ENCODE data around the gene NFKBIE. TPM values are rescaled to one million over a fixed set of nuclear protein-coding genes. Genes with fewer than 3 reads are reported as not detected.

The NFKBIE gene
- total and polyA plus RNA-seq, 2 experiments from 2014 or later: 14.0 to 16.7 TPM

DNA sequence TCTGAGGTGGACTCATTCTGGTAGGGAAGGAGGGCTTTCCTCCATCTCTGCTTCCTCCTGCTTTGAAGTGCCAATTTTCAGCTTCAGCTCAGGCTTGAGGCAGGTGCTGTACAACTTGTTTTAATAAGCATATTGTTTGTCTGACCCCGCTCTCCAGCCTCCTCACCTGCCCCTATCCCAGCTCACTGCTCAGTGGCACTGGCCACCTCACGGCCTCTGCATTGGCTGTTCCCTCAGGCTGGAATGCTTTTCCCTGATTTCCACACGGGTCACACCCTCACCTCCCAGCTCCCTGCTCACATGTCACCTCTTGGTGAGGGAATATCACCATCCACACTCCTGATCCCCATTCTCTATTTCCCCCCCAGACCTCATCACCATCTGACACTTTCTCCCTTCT, 33.5 kb upstream of the NFKBIE start:
- H4K20me1 ChIP-seq (ENCODE audit: insufficient read depth, poor library complexity, severe bottlenecking): no peaks in the 10 kb centered on the region
- no peak for DNase-seq (ENCODE audit: low spot score)
- WGBS (ENCODE audit: low lambda C conversion rate, missing lambda C conversion rate): 91% methylated on average over 3 of the region's 3 CpGs
- H3K27ac ChIP-seq: no peak overlapping the region
- H3K9me2 ChIP-seq (replicated peaks; ENCODE audit: insufficient read depth): no peaks in the 10 kb centered on the region
- peaks cover 49% of the 10 kb centered on the region for H3K27me3 ChIP-seq
- no peak overlapping the region for H2AFZ ChIP-seq
- H3K4me3 ChIP-seq: no peak overlapping the region
- H3K36me3 ChIP-seq (replicated peaks; ENCODE audit: insufficient read depth, low read depth): no peaks in the 10 kb centered on the region
- no peak overlapping the region for H3K4me2 ChIP-seq
- TF ChIP-seq CTCF (IDR thresholded peaks at IDR 0.05; ENCODE audit: poor library complexity): no peak
- TF ChIP-seq EZH2phosphoT487 (IDR thresholded peaks at IDR 0.05; ENCODE audit: low read depth, severe bottlenecking, unreplicated experiment): no peak
- TF ChIP-seq EZH2 (IDR thresholded peaks at IDR 0.05; ENCODE audit: borderline replicate concordance): no peak
- no peaks in the 10 kb centered on the region for H3K9me3 ChIP-seq (ENCODE audit: low read depth)
- H3K79me2 ChIP-seq: no peaks in the 10 kb centered on the region
- peaks cover 3% of the 10 kb centered on the region for H3K4me1 ChIP-seq (ENCODE audit: insufficient read depth)

DNA sequence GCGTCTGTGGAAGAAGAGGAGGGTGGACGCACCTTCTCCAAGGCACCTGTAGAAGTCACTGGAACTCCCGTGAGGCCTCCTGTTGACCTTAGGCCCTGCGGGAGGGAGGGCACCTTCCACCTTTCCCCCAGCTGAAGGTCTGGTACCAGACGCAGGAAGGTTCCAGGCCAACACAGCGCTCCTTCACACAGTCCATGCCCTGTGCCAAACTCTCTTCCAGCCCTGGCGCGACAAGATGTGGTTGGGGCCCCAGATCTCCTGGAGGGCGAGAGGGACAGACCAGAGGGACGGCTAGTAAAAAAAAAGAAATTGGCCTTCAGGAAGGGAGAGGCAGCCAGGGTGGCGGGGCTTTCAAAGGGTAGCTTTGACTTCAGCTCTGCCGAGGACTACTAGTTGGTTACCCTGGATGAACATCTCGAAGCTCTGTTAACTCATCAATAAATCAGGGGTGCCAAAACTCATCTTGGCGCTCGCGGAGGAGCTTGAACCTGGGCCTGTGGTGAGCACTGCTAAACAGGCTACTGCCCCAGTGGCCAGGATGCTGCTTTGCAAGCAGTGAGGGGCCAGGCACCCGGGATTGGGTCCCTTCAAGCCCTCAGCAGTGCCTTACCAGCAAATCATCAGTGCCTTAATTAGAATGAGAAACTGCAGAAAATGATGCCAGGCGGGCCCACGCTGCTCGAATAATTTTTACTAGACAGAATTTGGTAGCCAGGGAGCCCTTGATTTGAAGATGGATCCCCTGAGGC, 32.9 kb upstream of the NFKBIE start:
- Histone ChIP-seq H3K4me1 (ENCODE audit: insufficient read depth) (peaks cover 3% of the 10 kb centered on the region), H3K4me3 (peak overlapping the region; percentile 36), H3K9me3 (ENCODE audit: low read depth) (no peaks in the 10 kb centered on the region), H3K27ac (no peak overlapping the region), H3K9me2 (replicated peaks; ENCODE audit: insufficient read depth) (no peaks in the 10 kb centered on the region), H3K79me2 (no peaks in the 10 kb centered on the region), H2AFZ (no peak overlapping the region), H3K27me3 (peaks cover 49% of the 10 kb centered on the region), H4K20me1 (ENCODE audit: insufficient read depth, poor library complexity, severe bottlenecking) (no peaks in the 10 kb centered on the region), H3K4me2 (peak overlapping the region; percentile 100), H3K36me3 (replicated peaks; ENCODE audit: insufficient read depth, low read depth) (no peaks in the 10 kb centered on the region)
- no peak for DNase-seq (ENCODE audit: low spot score)
- TF ChIP-seq EZH2 (IDR thresholded peaks at IDR 0.05; ENCODE audit: borderline replicate concordance) (no peak), EZH2phosphoT487 (IDR thresholded peaks at IDR 0.05; ENCODE audit: low read depth, severe bottlenecking, unreplicated experiment) (no peak), CTCF (IDR thresholded peaks at IDR 0.05; ENCODE audit: poor library complexity) (no peak)
- 43% methylated on average over 20 of the region's 20 CpGs for WGBS (ENCODE audit: low lambda C conversion rate, missing lambda C conversion rate)

DNA sequence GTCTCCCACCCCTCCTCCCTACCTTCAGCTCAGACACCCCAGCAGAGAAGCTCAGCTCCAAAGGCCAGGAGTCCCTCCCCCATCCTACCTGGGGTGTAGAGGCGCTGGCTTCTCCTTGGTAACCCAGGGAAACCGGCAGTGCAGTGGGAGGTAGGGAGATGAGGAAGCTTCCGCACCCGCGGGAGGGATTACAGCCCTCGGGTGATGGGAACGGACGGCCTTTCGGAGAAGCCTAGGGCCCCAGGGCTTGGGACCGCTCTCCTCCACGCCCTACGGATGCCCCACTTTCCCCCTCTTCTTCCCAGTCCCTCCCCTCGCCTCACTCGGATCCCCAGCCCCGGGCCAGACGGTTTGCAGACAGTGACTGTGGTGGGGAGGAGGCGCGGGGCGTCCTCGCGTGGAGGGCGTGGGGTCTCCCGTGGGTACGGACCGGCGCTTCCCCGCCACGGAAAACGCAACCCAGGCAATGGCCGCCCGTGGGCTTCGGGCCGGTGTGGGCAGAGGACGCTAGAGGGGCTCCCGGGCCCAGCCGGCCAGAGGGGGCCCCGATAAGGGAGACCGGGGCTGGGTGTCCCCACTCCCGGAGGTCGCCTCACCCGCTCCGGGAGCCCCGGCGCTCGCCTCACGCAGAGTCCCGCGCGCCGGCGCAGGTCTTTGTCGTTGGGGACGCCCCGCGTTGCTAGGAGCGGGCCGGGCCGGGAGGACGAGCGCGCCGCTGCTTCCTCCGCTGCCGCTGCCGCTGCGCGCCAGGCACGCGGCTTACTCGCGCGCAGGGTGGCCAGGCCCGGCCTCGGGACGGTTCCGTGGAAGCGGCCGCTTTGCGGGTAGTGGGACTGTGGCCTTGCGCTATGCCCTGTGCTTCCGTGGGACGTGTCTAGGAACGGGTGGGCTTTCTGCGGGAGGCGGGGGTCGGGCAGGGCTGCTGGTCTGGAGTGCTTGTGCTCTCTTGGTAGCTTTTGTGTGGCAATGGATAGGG, 32.0 kb upstream of the NFKBIE start:
- Histone ChIP-seq H4K20me1 (ENCODE audit: insufficient read depth, poor library complexity, severe bottlenecking) (no peaks in the 10 kb centered on the region), H3K27ac (no peak overlapping the region), H3K4me3 (peak overlapping the region; percentile 36), H3K4me1 (ENCODE audit: insufficient read depth) (peaks cover 3% of the 10 kb centered on the region), H3K4me2 (peak overlapping the region; percentile 100), H2AFZ (no peak overlapping the region), H3K79me2 (no peaks in the 10 kb centered on the region), H3K36me3 (replicated peaks; ENCODE audit: insufficient read depth, low read depth) (no peaks in the 10 kb centered on the region), H3K9me3 (ENCODE audit: low read depth) (no peaks in the 10 kb centered on the region), H3K27me3 (peaks cover 55% of the 10 kb centered on the region), H3K9me2 (replicated peaks; ENCODE audit: insufficient read depth) (no peaks in the 10 kb centered on the region)
- DNase-seq (ENCODE audit: low spot score): peak; percentile 70
- 2% methylated on average over 85 of the region's 86 CpGs for WGBS (ENCODE audit: low lambda C conversion rate, missing lambda C conversion rate)
- TF ChIP-seq EZH2 (IDR thresholded peaks at IDR 0.05; ENCODE audit: borderline replicate concordance): no peak
- TF ChIP-seq CTCF (IDR thresholded peaks at IDR 0.05; ENCODE audit: poor library complexity): no peak
- TF ChIP-seq EZH2phosphoT487 (IDR thresholded peaks at IDR 0.05; ENCODE audit: low read depth, severe bottlenecking, unreplicated experiment): no peak

Measured in hepatocyte (in vitro differentiated cells).